ENCODE results near the gene C2orf92. TPM values are rescaled to one million over a fixed set of nuclear protein-coding genes. Genes with fewer than 3 reads are reported as not detected.

Gene C2orf92
- total RNA-seq (2022; extraction: Qiagen RNA extraction; ENCODE audit: low read depth), result 0.54 to 1.1 TPM (median 0.66 TPM) in 5 replicates

GRCh38 chr2:97669448-97669847 is at the start of gene C2orf92:
C2orf92 (plus strand) TSS chr2:97669713; CDS start chr2:97669789, 76 bp downstream.

DNA sequence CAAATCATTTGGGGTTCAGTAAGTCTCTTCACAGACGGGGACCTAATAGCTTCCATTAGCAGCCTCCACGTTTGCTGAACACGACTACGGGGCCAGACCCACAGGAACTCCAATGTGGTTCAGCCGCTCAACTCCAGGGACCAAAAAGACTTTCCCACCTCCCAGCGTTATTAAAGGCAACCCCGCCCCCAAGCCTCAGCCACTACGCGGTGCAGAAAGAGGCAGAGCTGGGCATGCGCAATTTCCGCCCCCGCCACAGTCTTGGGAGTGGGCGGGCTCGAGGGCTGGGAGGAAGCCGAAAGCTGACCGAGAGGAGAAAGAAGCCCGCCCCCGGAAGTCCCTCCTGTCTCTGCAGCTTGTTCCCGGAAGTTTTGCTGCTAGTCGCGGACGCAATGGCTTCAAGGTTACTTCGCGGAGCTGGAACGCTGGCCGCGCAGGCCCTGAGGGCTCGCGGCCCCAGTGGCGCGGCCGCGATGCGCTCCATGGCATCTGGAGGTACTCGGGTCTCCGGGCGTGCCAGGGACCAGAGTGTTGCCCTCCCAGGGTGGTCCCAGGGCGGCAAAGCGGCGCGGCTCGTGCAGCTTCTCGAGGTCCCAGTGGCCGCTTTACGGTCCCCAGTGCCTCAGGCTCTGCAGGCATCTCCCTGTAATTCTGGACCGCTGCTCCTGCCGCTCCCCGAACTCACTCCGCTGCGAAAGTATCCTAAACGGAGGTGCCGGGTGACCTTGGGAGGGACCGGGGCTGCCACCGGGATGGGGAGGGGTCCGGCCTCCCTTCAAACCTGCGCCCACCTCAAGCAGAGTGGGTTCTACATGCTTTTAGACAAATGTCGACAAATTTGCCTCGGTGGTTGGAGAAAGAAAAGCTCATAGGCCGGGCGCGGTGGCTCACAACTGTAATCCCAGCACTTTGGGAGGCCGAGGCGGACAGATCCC is 23.6 kb upstream of the C2orf92 start, which contains the start of gene COX5B:
COX5B (plus strand) TSS at position 368 of the 935 bp plus-strand sequence; CDS start at position 393, 25 bp downstream.

DNA sequence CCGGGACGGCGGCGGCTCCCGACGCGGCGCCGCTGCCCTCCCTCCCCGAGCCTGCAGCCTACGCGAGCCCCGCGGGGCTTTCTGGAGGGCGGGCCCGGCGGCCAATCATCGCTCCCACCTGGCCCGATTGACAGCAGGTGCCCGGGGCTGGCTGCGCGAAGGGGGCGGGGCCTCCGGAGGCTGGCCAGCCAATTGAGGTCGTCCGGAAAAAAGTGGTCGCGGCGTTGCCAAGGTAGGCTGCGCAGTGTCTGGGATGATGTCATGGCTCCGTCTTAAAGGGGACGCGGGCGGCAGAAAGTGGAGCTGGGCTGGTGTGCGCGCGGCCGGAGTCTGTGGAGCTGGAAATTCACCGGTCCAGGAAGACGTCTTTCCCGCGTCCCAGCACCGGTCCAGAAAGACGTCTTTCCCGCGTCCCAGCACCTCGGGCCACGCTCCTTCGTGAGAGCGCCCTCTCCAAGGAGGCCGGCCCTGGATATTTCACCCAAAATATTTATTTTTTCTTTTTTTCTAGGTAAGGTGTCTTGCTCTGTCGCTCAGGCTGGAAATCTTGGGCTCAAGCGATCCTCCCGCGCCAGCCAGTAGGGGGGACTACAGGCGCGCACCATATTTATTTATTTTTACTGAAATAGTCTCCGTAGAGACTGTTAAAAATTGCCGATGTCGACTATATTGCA is 5.4 kb upstream of the C2orf92 start, which contains the start of gene ACTR1B:
ACTR1B (minus strand) TSS at position 83 of the 674 bp plus-strand sequence. CDS start 154 bp downstream, outside the sequence.

GRCh38 chr2:97713296-97714083 is 44.0 kb downstream of the C2orf92 start, which contains the start of gene ZAP70:
ZAP70 (plus strand) TSS chr2:97713576; CDS start chr2:97724037, 10,461 bp downstream.

Other genes starting within 250 kb of the C2orf92 start
- 4.3 to 6.7 TPM (median 5.5 TPM) in 5 replicates for gene ANKRD36B, start 79.8 kb upstream of the C2orf92 start, total RNA-seq (2022; extraction: Qiagen RNA extraction; ENCODE audit: low read depth)
- gene COX5B, start 23.7 kb upstream of the C2orf92 start, total RNA-seq (2022; extraction: Qiagen RNA extraction; ENCODE audit: low read depth), result 236 to 332 TPM (median 305 TPM) in 5 replicates
- gene ACTR1B, start 5.7 kb upstream of the C2orf92 start, total RNA-seq (2022; extraction: Qiagen RNA extraction; ENCODE audit: low read depth), result 28.4 to 46.8 TPM (median 41.4 TPM) in 5 replicates
- not detected in 5 replicates for gene ZAP70, start 43.9 kb downstream of the C2orf92 start, total RNA-seq (2022; extraction: Qiagen RNA extraction; ENCODE audit: low read depth)